Adrenal gland (tissue), 12 donors: Measurements from ENCODE around the gene MRPL24. TPM values are rescaled to one million over a fixed set of nuclear protein-coding genes. Genes with fewer than 3 reads are reported as not detected.
A peak's percentile ranks its signal among the peaks of the same experiment; 100 is the strongest.

ENCODE experiments used
- DNase-seq, 7 donors: peaks; one replicate each; pipeline ENCODE4 v3.0.0-alpha.2; 2019 to 2020
- H3K27ac ChIP-seq, 5 donors: fragments of 200-600 bp; sonication (generic) in 4 of 5; 1 replicate in 3 of 5; 2 replicates in 2 of 5; pipeline versions ENCODE4 v1.5.1 to v1.8.0; 2016 to 2020; ENCODE audit warnings: mild to moderate bottlenecking in 1 of 5
- H3K27me3 ChIP-seq: fragments of 200-600 bp; 2 replicates; pipeline ENCODE4 v1.8.0; 2021
- H3K36me3 ChIP-seq, 2 donors: fragments of 200-600 bp; replicated peaks in 1 of 2; 1 replicate in 1 of 2; 2 replicates in 1 of 2; pipeline versions ENCODE4 v1.5.1 to v1.8.0; 2018 to 2022
- H3K4me1 ChIP-seq, 2 donors: fragments of 200-600 bp; replicated peaks in 1 of 2; 1 replicate in 1 of 2; 2 replicates in 1 of 2; pipeline versions ENCODE4 v1.5.1 to v1.8.0; 2018 to 2021
- H3K4me3 ChIP-seq, 4 donors: fragments of 200-600 bp; sonication (generic) in 3 of 4; one replicate each; pipeline ENCODE4 v1.5.1; 2016 to 2018
- H3K9me3 ChIP-seq, 3 donors: fragments of 200-600 bp; sonication (generic) in 1 of 3; replicated peaks in 1 of 3; 1 replicate in 2 of 3; 2 replicates in 1 of 3; pipeline versions ENCODE4 v1.5.1 to v1.8.0; 2016 to 2021
- POLR2A ChIP-seq, 2 donors: fragments of 450-650 bp; IDR thresholded peaks; one replicate each; pipeline ENCODE4 v1.6.1; 2017; ENCODE audit warnings: antibody characterized with exemption in 2 of 2, mild to moderate bottlenecking in 2 of 2, moderate library complexity in 1 of 2
- WGBS, 4 donors: extraction: QIAGEN DNeasy Blood & Tissue Kit in 2 of 4; methylation state at CpG; one replicate each; pipeline versions ENCODE4 v1.1.5 to v1.1.7; 2013 to 2017; 5-methylcytosine and 5-hydroxymethylcytosine counted together
- intact Hi-C, 2 donors: fragments of 100-400 bp; cut with DNase I; formaldehyde crosslinking; loops; one replicate each; pipeline versions ENCODE4 v1.14.1 to v1.15.0; 2022 to 2023
- polyA plus RNA-seq, 3 donors: library from polyadenylated mRNA; stranded (reverse); fragments of 200-250 nt in 2 of 3; fragments of 350-450 nt in 1 of 3; fragmentation: Illumina TruSeq in 1 of 3; extraction: RNeasy Lipid Tissue Mini Kit (QIAGEN cat#74804) in 1 of 3; gene quantifications; one replicate each; pipeline ENCODE4 v1.2.3, GENCODE V29; 2013 to 2014
- total RNA-seq, 9 donors: library from RNA; depleted of rRNA in 4 of 9; stranded (reverse); fragments of >200 nt in 4 of 9; fragments of 120-200 nt in 1 of 9; fragmentation: NEBNext Ultra II Directional in 1 of 9; extraction: Animal tissue kit (Norgen Biotek cat#: 25700) in 1 of 9; gene quantifications; one replicate each; pipeline versions ENCODE4 v1.1.0 to v1.2.4, GENCODE V29; 2013 to 2023
- TF ChIP-seq, protein P1 (sequence below), 6 experiments: fragments of 450-650 bp in 4 of 6; fragments of 200-600 bp in 2 of 6; sonication (generic) in 1 of 6; IDR thresholded peaks; 1 replicate in 5 of 6; 2 replicates in 1 of 6; pipeline versions ENCODE4 v1.5.1 to v1.8.0; 2016 to 2021; ENCODE audit warnings: antibody characterized with exemption in 6 of 6, mild to moderate bottlenecking in 2 of 6, moderate library complexity in 1 of 6
- donor health status: healthy with polysubstance abuse.
- donor health status: Bipolar disorder and iron deficiency.
- donor health status: DM: yes; HTN: yes; CAD: no.
- donor health status: DM: no; HTN: no; CAD: no.
- donor health status: DM: no; HTN: no; CAD: no.
- donor health status: DM: yes; HTN: yes; CAD: no.

MRPL24 gene
- total and polyA plus RNA-seq, 12 donors = 46.7 to 294 (median 113) TPM

DNA sequence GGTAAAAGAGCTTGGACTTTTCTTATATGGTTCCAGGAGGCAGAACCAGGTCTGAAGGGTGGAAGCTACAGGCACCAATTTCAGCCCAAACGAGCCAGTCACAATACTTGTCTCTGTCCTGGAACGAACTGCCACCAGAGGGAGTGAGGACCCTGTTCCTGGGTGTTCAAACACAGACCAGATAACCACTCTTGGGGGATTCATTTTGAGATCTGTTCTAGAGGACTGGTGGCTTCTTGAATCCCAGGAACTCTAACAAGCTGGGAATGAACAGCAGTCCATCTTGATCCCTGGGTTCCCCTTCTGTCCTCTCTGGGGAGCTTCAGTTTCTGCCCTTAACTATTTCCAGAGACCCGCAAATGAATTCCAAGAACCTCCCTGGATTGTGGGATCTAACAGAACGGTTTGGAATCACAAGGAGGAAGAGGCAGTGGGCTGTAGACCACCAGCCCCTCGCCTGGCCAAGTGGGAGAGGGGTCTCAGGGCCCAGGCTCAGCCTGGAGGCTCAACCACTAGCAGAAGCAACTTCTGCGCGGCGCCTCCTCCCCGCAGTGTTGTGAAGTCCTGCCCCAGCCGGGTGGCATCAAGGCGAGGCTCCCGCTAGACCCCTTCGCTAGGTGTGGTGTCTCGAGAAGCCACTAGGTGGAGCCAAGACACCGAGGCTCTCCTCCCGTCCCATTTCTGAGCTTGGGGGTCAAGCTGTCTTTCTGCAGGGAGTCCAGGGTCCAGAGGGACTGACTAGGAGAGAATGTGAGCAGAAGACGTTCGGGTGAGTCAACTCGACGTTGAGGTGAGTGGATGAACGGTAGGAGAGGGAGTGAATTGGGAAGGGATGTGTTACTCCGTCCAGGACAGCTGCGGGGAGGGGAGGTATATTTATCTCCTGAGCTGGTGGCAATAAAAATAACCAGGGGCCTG is 51.6 kb downstream of the MRPL24 start:
- Histone ChIP-seq H3K4me3 (no peak overlapping the region), H3K36me3 (no peaks in the 10 kb centered on the region), H3K27ac (no peak overlapping the region), H3K27me3 (peaks cover 14% of the 10 kb centered on the region), H3K4me1 (peaks cover 0 to 7% of the 10 kb centered on the region in 2 donors), H3K9me3 (no peaks in the 10 kb centered on the region)
- TF ChIP-seq POLR2A (IDR thresholded peaks at IDR 0.05) = no peak
- TF ChIP-seq, protein P1, sequence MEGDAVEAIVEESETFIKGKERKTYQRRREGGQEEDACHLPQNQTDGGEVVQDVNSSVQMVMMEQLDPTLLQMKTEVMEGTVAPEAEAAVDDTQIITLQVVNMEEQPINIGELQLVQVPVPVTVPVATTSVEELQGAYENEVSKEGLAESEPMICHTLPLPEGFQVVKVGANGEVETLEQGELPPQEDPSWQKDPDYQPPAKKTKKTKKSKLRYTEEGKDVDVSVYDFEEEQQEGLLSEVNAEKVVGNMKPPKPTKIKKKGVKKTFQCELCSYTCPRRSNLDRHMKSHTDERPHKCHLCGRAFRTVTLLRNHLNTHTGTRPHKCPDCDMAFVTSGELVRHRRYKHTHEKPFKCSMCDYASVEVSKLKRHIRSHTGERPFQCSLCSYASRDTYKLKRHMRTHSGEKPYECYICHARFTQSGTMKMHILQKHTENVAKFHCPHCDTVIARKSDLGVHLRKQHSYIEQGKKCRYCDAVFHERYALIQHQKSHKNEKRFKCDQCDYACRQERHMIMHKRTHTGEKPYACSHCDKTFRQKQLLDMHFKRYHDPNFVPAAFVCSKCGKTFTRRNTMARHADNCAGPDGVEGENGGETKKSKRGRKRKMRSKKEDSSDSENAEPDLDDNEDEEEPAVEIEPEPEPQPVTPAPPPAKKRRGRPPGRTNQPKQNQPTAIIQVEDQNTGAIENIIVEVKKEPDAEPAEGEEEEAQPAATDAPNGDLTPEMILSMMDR (IDR thresholded peaks at IDR 0.05) = peak; percentile 85 to 97 (median 92)
- intact Hi-C loops = no loop called here
- WGBS, 4 donors = 0 to 3% (median 2%) methylated on average over 11 to 23 of the region's 23 CpGs
- peak; percentile 75 to 89 (median 84) for DNase-seq

Other genes with a start within 250 kb of the MRPL24 start
- 10 to 100 TPM in 8 of 9 donors, 1 to 10 TPM in 1; 7.8 to 89.9 (median 71.2) TPM for gene MEF2D, start 240.3 kb downstream of the MRPL24 start, total RNA-seq
- gene MEF2D, start 240.3 kb downstream of the MRPL24 start, polyA plus RNA-seq = 10 to 100 TPM; 29.1 to 37.4 (median 35.3) TPM
- gene IQGAP3, start 168.5 kb downstream of the MRPL24 start, total RNA-seq = 1 to 10 TPM in 4 of 9 donors, under 1 TPM in 5; 0.24 to 5.3 (median 0.83) TPM
- gene IQGAP3, start 168.5 kb downstream of the MRPL24 start, polyA plus RNA-seq = 1 to 10 TPM in 1 of 3 donors, under 1 TPM in 2; 0.16 to 2.2 (median 0.40) TPM
- gene TTC24, start 161.4 kb downstream of the MRPL24 start, total RNA-seq = not detected
- gene TTC24, start 161.4 kb downstream of the MRPL24 start, polyA plus RNA-seq = under 1 TPM in 1 of 3 donors, not detected in 2; 0.20 TPM
- 100 to 1,000 TPM in 5 of 9 donors, 10 to 100 TPM in 4; 74.6 to 132 (median 103) TPM for gene NAXE, start 149.3 kb downstream of the MRPL24 start, total RNA-seq
- gene NAXE, start 149.3 kb downstream of the MRPL24 start, polyA plus RNA-seq = 100 to 1,000 TPM in 1 of 3 donors, 10 to 100 TPM in 2; 49.4 to 124 (median 69.9) TPM
- 10 to 100 TPM in 8 of 9 donors, 1 to 10 TPM in 1; 7.8 to 42.4 (median 24.3) TPM for gene GPATCH4, start 139.6 kb downstream of the MRPL24 start, total RNA-seq
- 10 to 100 TPM; 13.9 to 72.2 (median 39.3) TPM for gene GPATCH4, start 139.6 kb downstream of the MRPL24 start, polyA plus RNA-seq
- 1 to 10 TPM in 2 of 9 donors, under 1 TPM in 4, not detected in 3; 0.17 to 1.5 (median 0.73) TPM for gene HAPLN2, start 121.7 kb downstream of the MRPL24 start, total RNA-seq
- gene HAPLN2, start 121.7 kb downstream of the MRPL24 start, polyA plus RNA-seq = 1 to 10 TPM in 2 of 3 donors, not detected in 1; 2.2 to 3.1 TPM
- 10 to 100 TPM in 3 of 9 donors, under 1 TPM in 4, not detected in 2; 0.11 to 36.3 (median 0.57) TPM for gene BCAN, start 99.0 kb downstream of the MRPL24 start, total RNA-seq
- 10 to 100 TPM in 1 of 3 donors, 1 to 10 TPM in 2; 2.4 to 24.9 (median 8.9) TPM for gene BCAN, start 99.0 kb downstream of the MRPL24 start, polyA plus RNA-seq
- gene NES, start 63.7 kb downstream of the MRPL24 start, total RNA-seq = 10 to 100 TPM in 6 of 9 donors, 1 to 10 TPM in 3; 7.7 to 22.9 (median 13.6) TPM
- gene NES, start 63.7 kb downstream of the MRPL24 start, polyA plus RNA-seq = 10 to 100 TPM; 13.2 to 26.9 (median 18.0) TPM
- gene CRABP2, start 35.5 kb downstream of the MRPL24 start, total RNA-seq = 10 to 100 TPM in 1 of 9 donors, 1 to 10 TPM in 8; 3.1 to 11.6 (median 7.0) TPM
- 10 to 100 TPM in 2 of 3 donors, 1 to 10 TPM in 1; 5.0 to 17.8 (median 11.2) TPM for gene CRABP2, start 35.5 kb downstream of the MRPL24 start, polyA plus RNA-seq
- 100 to 1,000 TPM in 1 of 9 donors, 10 to 100 TPM in 8; 22.3 to 140 (median 28.9) TPM for gene METTL25B, start 12.6 kb downstream of the MRPL24 start, total RNA-seq
- gene METTL25B, start 12.6 kb downstream of the MRPL24 start, polyA plus RNA-seq = 100 to 1,000 TPM in 1 of 3 donors, 10 to 100 TPM in 2; 17.4 to 127 (median 68.6) TPM
- 10 to 100 TPM; 10.6 to 38.5 (median 19.3) TPM for gene ISG20L2, start 12.3 kb downstream of the MRPL24 start, total RNA-seq
- gene ISG20L2, start 12.3 kb downstream of the MRPL24 start, polyA plus RNA-seq = 10 to 100 TPM in 1 of 3 donors, 1 to 10 TPM in 2; 5.5 to 40.0 (median 8.8) TPM
- 100 to 1,000 TPM; 119 to 159 (median 144) TPM for gene HDGF, start 10.6 kb upstream of the MRPL24 start, total RNA-seq
- gene HDGF, start 10.6 kb upstream of the MRPL24 start, polyA plus RNA-seq = 100 to 1,000 TPM in 1 of 3 donors, 10 to 100 TPM in 2; 62.0 to 199 (median 96.0) TPM
- gene PRCC, start 26.4 kb upstream of the MRPL24 start, total RNA-seq = 10 to 100 TPM; 35.9 to 77.5 (median 56.9) TPM
- 100 to 1,000 TPM in 1 of 3 donors, 10 to 100 TPM in 2; 63.4 to 137 (median 67.6) TPM for gene PRCC, start 26.4 kb upstream of the MRPL24 start, polyA plus RNA-seq
- 1 to 10 TPM in 5 of 9 donors, under 1 TPM in 3, not detected in 1; 0.11 to 4.8 (median 2.2) TPM for gene SH2D2A, start 75.8 kb upstream of the MRPL24 start, total RNA-seq
- 1 to 10 TPM in 1 of 3 donors, under 1 TPM in 2; 0.40 to 3.9 (median 0.91) TPM for gene SH2D2A, start 75.8 kb upstream of the MRPL24 start, polyA plus RNA-seq
- gene INSRR, start 118.0 kb upstream of the MRPL24 start, total RNA-seq = 1 to 10 TPM in 1 of 9 donors, under 1 TPM in 6, not detected in 2; 0.04 to 1.3 (median 0.28) TPM
- 1 to 10 TPM in 2 of 3 donors, under 1 TPM in 1; 0.22 to 8.7 (median 1.5) TPM for gene INSRR, start 118.0 kb upstream of the MRPL24 start, polyA plus RNA-seq
- 10 to 100 TPM in 1 of 9 donors, 1 to 10 TPM in 3, under 1 TPM in 4, not detected in 1; 0.26 to 11.2 (median 3.2) TPM for gene NTRK1, start 119.8 kb upstream of the MRPL24 start, total RNA-seq
- 10 to 100 TPM in 2 of 3 donors, 1 to 10 TPM in 1; 1.1 to 22.6 (median 13.6) TPM for gene NTRK1, start 119.8 kb upstream of the MRPL24 start, polyA plus RNA-seq
- 10 to 100 TPM in 5 of 9 donors, 1 to 10 TPM in 4; 4.5 to 31.1 (median 11.0) TPM for gene PEAR1, start 152.6 kb upstream of the MRPL24 start, total RNA-seq
- gene PEAR1, start 152.6 kb upstream of the MRPL24 start, polyA plus RNA-seq = 10 to 100 TPM in 1 of 3 donors, 1 to 10 TPM in 2; 4.2 to 15.1 (median 6.2) TPM
- under 1 TPM in 5 of 9 donors, not detected in 4; 0.11 to 0.39 (median 0.26) TPM for gene LRRC71, start 179.5 kb upstream of the MRPL24 start, total RNA-seq
- 1 to 10 TPM in 2 of 3 donors, under 1 TPM in 1; 0.20 to 4.6 (median 1.2) TPM for gene LRRC71, start 179.5 kb upstream of the MRPL24 start, polyA plus RNA-seq